Glutamatergic neuron (in vitro differentiated cells): Measurements from ENCODE around the gene PPM1A. TPM values are rescaled to one million over a fixed set of nuclear protein-coding genes. Genes with fewer than 3 reads are reported as not detected.

Experiments
- DNase-seq: peaks from one replicate; pipeline ENCODE4 v3.0.0; 2022
- H3K27ac Mint-ChIP-seq: one replicate; pipeline ENCODE4 v1.8.0; 2020; ENCODE audit warnings: mild to moderate bottlenecking, mixed read lengths, inconsistent platforms; ENCODE audit not compliant: unreplicated experiment
- H3K27me3 Mint-ChIP-seq: one replicate; pipeline ENCODE4 v1.8.0; 2020; ENCODE audit warnings: mild to moderate bottlenecking, moderate library complexity, mixed read lengths, inconsistent platforms; ENCODE audit not compliant: unreplicated experiment
- H3K36me3 Mint-ChIP-seq: one replicate; pipeline ENCODE4 v1.8.0; 2020; ENCODE audit warnings: mild to moderate bottlenecking, mixed read lengths, inconsistent platforms; ENCODE audit not compliant: unreplicated experiment
- H3K4me1 Mint-ChIP-seq: one replicate; pipeline ENCODE4 v1.8.0; 2020; ENCODE audit warnings: mild to moderate bottlenecking, low read depth, mixed read lengths, inconsistent platforms; ENCODE audit not compliant: unreplicated experiment
- H3K4me3 Mint-ChIP-seq: one replicate; pipeline ENCODE4 v1.8.0; 2020; ENCODE audit warnings: mild to moderate bottlenecking, mixed read lengths, inconsistent platforms; ENCODE audit not compliant: unreplicated experiment
- H3K9me3 Mint-ChIP-seq: one replicate; pipeline ENCODE4 v1.8.0; 2020; ENCODE audit warnings: mild to moderate bottlenecking, moderate library complexity, mixed read lengths, inconsistent platforms; ENCODE audit not compliant: unreplicated experiment
- CTCF ChIP-seq: fragments of 200-600 bp; sonication (generic); IDR thresholded peaks from one replicate; pipeline ENCODE4 v1.5.0; 2021; ENCODE audit not compliant: partially characterized antibody, unreplicated experiment
- total RNA-seq: library from RNA; stranded (reverse); fragmentation: NEBNext Ultra II Directional; extraction: Animal tissue kit (Norgen Biotek cat#: 25700); gene quantifications from one replicate; pipeline ENCODE4 v1.2.1, GENCODE V29; 2021; ENCODE audit not compliant: unreplicated experiment

PPM1A gene
- total RNA-seq, 1 donor from 2014 or later, result 62.2 TPM

GRCh38 chr14:60232185-60232584 lies 16.8 kb upstream of the PPM1A start:
- no peak for TF ChIP-seq CTCF
- DNase-seq, result no peak
- H3K9me3 Mint-ChIP-seq, result peaks cover 1% of the 10 kb centered on the region

GRCh38 chr14:60233251-60233650 lies 15.8 kb upstream of the PPM1A start:
- H3K27ac Mint-ChIP-seq, result no peak overlapping the region
- no peak for DNase-seq
- peaks cover 2% of the 10 kb centered on the region for H3K27me3 Mint-ChIP-seq
- H3K36me3 Mint-ChIP-seq, result peaks cover 10% of the 10 kb centered on the region
- no peak for TF ChIP-seq CTCF
- peaks cover 1% of the 10 kb centered on the region for H3K9me3 Mint-ChIP-seq
- no peaks in the 10 kb centered on the region for H3K4me1 Mint-ChIP-seq
- no peak overlapping the region for H3K4me3 Mint-ChIP-seq

More at GRCh38 chr14:60232185-60232584, 16.8 kb upstream of the PPM1A start:
- H3K27ac Mint-ChIP-seq, result no peak overlapping the region
- no peak overlapping the region for H3K4me3 Mint-ChIP-seq
- H3K4me1 Mint-ChIP-seq, result no peaks in the 10 kb centered on the region
- peaks cover 2% of the 10 kb centered on the region for H3K27me3 Mint-ChIP-seq
- peaks cover 10% of the 10 kb centered on the region for H3K36me3 Mint-ChIP-seq

- Mint-ChIP-seq H3K4me3 (no peak overlapping the region), H3K27me3 (peaks cover 2% of the 10 kb centered on the region), H3K27ac (no peak overlapping the region), H3K9me3 (peaks cover 1% of the 10 kb centered on the region), H3K36me3 (peaks cover 10% of the 10 kb centered on the region), H3K4me1 (no peaks in the 10 kb centered on the region)
- no peak for DNase-seq
- no peak for TF ChIP-seq CTCF
These were observed 15.1 kb upstream of the PPM1A start for GRCh38 chr14:60233891-60234290.

GRCh38 chr14:60235440-60235839 lies 13.6 kb upstream of the PPM1A start:
- Mint-ChIP-seq H3K27me3 (no peaks in the 10 kb centered on the region), H3K27ac (no peak overlapping the region), H3K4me1 (no peaks in the 10 kb centered on the region), H3K4me3 (no peak overlapping the region), H3K36me3 (peaks cover 10% of the 10 kb centered on the region), H3K9me3 (peaks cover 1% of the 10 kb centered on the region)
- TF ChIP-seq CTCF, result no peak
- no peak for DNase-seq

GRCh38 chr14:60238955-60239354 lies 10.1 kb upstream of the PPM1A start:
- H3K4me3 Mint-ChIP-seq, result no peak overlapping the region
- no peaks in the 10 kb centered on the region for H3K27me3 Mint-ChIP-seq
- no peak for TF ChIP-seq CTCF
- H3K27ac Mint-ChIP-seq, result no peak overlapping the region
- no peaks in the 10 kb centered on the region for H3K9me3 Mint-ChIP-seq
- no peaks in the 10 kb centered on the region for H3K36me3 Mint-ChIP-seq
- H3K4me1 Mint-ChIP-seq, result no peaks in the 10 kb centered on the region
- no peak for DNase-seq
